ENCODE results near the gene MLIP. TPM values are rescaled to one million over a fixed set of nuclear protein-coding genes. Genes with fewer than 3 reads are reported as not detected.

The MLIP gene
- total RNA-seq, 2 experiments from 2014 or later = not detected

DNA sequence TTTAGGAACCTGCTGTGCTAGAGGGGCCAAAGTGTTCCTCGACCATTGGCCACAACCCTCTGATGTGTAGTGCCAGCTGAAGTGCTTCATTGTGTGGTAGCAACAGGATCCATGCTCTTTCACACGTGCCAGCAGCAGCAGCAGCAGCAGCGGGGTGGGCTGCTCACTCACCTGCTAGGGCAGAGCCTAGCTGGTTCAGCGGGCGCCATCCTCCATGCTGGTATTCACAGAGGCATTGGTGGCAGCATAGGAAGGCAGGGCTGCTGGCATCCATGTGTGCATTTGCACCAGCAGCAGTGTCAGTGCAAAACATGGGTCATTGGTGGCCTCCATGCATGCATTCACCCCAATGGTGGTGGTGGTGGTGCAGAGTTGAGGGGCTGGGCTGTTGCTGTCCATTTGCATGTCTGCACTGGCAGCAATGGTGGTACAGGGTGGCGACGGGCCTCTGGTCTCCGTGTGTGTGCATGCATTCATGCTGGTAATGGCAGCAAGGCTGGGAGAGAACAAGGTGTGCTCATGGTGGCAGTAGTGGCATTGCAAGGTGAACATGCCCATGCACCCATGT lies 183.8 kb downstream of the MLIP start:
- CTCF ChIA-PET = no interaction called here
- no peaks in the 10 kb centered on the region for H3K4me1 Mint-ChIP-seq
- no peak for DNase-seq
- no peaks in the 10 kb centered on the region for H3K9me3 Mint-ChIP-seq
- POLR2A ChIA-PET = no interaction called here
- H3K27me3 Mint-ChIP-seq = no peaks in the 10 kb centered on the region
- H3K4me3 Mint-ChIP-seq = no peak overlapping the region
- H3K36me3 Mint-ChIP-seq (ENCODE audit: low read depth) = no peaks in the 10 kb centered on the region
- no peak overlapping the region for H3K27ac Mint-ChIP-seq

DNA sequence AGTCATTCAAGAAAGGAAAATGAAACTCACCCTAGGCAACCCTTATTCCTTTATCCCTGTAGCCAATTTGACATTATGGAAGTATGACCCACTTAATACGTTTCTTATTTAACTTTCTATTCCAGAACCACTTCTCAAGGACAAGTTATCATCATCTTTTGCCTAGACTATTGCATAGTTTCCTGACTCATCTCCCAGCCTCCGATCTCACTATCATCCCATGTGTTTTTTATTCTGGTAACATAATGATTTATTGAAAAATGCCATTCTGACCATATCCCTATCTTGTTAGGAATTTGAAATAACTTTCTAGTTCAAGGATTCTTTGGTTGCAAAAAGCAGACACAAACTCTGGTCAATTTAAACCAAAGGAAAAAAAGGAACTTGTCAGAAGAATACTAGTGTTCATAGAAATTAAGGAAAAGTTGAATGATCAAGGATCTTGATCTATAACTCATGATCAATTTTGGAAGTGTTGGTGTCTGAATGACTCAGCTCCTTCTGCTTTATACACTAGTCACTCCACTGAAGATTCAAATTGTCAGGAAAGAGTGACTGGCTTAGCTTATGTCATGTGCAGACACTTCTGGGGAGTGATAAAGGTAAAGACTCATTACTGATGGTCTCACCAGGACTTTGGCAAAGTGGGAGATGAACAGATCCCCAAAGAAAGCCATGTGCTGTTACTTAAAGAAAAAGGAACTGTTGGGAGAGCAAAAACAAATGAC lies 188.5 kb downstream of the MLIP start:
- CTCF ChIA-PET = no interaction called here

DNA sequence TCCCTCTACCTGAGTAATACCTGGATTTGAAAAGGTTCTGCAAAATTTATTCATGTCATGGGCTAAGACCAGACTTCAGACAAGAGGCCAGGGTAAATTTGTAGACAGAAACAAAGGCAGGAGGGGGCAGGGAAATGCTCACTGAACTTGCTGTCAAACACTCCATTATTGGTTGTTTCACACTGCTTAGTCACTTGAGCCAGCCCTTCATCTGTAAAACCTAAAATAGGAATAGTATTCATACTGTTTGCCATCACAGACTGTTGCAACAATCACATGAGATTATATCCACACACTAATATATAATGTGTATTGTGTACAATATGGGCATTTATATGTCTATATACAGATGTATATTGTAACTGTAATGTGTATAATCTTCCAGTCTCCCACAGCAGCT lies 190.5 kb downstream of the MLIP start:
- Mint-ChIP-seq H3K9me3 (no peaks in the 10 kb centered on the region), H3K36me3 (ENCODE audit: low read depth) (no peaks in the 10 kb centered on the region), H3K27me3 (no peaks in the 10 kb centered on the region), H3K4me1 (no peaks in the 10 kb centered on the region), H3K4me3 (no peak overlapping the region), H3K27ac (no peak overlapping the region)
- DNase-seq = no peak
- ChIA-PET POLR2A (no interaction called here), CTCF (interaction anchor here (0.6 kb wide), 1 partner anchor 139 kb away, joined by 3 read pairs; no protein-coding TSS in a partner anchor)

More for the DNA sequence above, 188.5 kb downstream of the MLIP start:
- H3K36me3 Mint-ChIP-seq (ENCODE audit: low read depth) = no peaks in the 10 kb centered on the region
- H3K4me1 Mint-ChIP-seq = no peaks in the 10 kb centered on the region
- POLR2A ChIA-PET = no interaction called here
- H3K4me3 Mint-ChIP-seq = no peak overlapping the region
- H3K27me3 Mint-ChIP-seq = no peaks in the 10 kb centered on the region
- DNase-seq = no peak
- no peak overlapping the region for H3K27ac Mint-ChIP-seq
- no peaks in the 10 kb centered on the region for H3K9me3 Mint-ChIP-seq

DNA sequence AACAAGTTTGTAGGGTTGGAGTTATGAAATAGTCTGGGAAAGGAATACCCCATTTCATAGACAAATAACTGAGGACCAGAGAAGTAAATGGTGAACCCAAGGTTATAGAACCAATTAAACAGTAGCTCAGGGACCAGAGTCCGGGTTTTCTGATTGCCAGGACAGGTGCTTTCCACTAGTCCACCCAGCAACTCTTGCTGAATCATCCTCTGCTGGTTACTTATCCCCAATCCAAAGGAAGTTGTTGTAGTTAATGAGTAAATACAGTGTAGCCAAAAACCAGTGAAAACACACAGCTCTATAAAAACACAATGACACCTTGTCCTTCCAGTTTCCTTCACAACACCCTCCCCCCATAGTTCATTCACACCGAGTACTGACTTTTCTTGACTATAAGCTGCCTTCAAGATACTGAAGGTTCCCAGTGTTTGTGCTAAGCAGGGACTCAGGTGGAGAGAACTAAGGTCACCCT lies 196.2 kb downstream of the MLIP start:
- no peaks in the 10 kb centered on the region for H3K9me3 Mint-ChIP-seq
- H3K27me3 Mint-ChIP-seq = no peaks in the 10 kb centered on the region
- H3K27ac Mint-ChIP-seq = no peak overlapping the region
- H3K4me3 Mint-ChIP-seq = no peak overlapping the region
- ChIA-PET POLR2A (no interaction called here), CTCF (no interaction called here)
- DNase-seq = no peak
- no peaks in the 10 kb centered on the region for H3K36me3 Mint-ChIP-seq (ENCODE audit: low read depth)
- H3K4me1 Mint-ChIP-seq = no peaks in the 10 kb centered on the region

DNA sequence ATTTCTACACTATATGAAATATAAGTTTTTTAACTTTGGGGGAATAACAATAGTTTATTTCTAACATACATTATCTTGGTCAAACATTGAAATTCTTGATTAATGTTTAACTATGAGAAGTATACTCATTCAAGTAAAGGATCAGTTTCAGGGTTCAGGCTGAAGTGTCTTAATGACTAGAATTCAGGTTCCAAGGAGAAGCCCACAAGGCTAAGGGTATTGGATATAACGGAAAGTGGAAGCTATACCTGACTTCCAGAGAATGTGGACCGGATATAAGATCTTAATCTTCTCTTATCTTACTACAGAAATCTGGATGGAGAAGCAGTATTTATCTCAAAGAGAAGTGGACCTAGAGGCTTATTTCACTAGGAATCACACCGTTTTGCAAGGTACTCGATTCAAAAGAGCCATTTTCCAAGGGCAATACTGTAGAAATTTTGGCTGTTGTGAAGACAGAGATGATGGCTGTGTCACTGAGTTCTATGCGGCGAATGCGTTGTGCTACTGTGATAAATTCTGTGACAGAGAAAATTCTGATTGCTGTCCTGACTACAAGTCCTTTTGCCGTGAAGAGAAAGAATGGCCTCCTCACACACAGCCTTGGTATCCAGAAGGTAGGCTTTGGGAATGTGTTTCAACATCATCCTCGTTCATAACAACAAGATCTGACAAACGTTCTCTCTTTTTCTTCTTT lies 197.2 kb downstream of the MLIP start, which contains the start of gene TINAG:
TINAG (plus strand) TSS at position 153 of the 697 bp plus-strand sequence; CDS start at position 263, 110 bp downstream.
- ChIA-PET POLR2A (no interaction called here), CTCF (no interaction called here)
- H3K4me1 Mint-ChIP-seq = no peaks in the 10 kb centered on the region
- H3K4me3 Mint-ChIP-seq = no peak within 1 kb of the TSS
- H3K27me3 Mint-ChIP-seq = no peaks in the 10 kb centered on the region
- H3K36me3 Mint-ChIP-seq (ENCODE audit: low read depth) = no peaks in the 10 kb centered on the region
- DNase-seq = no peak
- H3K27ac Mint-ChIP-seq = no peak within 1 kb of the TSS
- H3K9me3 Mint-ChIP-seq = no peaks in the 10 kb centered on the region

DNA sequence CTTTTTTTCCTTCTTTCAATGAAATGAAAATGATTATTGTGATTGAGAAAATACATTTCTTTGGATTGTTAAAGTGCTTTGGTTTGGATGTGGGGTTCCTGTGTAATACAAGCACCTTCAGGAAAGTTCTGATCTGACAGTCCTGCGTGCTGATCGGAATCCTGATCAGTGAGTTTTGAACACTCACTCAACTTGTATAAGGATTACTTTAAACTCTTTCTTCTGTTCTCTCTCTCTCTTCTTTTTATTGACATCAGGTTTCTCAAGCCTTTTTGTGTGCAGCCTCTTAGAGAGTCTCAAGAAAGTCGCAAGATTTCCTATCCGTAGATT lies 197.7 kb downstream of the MLIP start:
- Mint-ChIP-seq H3K4me1 (no peaks in the 10 kb centered on the region), H3K9me3 (no peaks in the 10 kb centered on the region), H3K27me3 (no peaks in the 10 kb centered on the region), H3K36me3 (ENCODE audit: low read depth) (no peaks in the 10 kb centered on the region), H3K4me3 (no peak overlapping the region), H3K27ac (no peak overlapping the region)
- POLR2A ChIA-PET = no interaction called here
- CTCF ChIA-PET = no interaction called here
- DNase-seq = no peak

DNA sequence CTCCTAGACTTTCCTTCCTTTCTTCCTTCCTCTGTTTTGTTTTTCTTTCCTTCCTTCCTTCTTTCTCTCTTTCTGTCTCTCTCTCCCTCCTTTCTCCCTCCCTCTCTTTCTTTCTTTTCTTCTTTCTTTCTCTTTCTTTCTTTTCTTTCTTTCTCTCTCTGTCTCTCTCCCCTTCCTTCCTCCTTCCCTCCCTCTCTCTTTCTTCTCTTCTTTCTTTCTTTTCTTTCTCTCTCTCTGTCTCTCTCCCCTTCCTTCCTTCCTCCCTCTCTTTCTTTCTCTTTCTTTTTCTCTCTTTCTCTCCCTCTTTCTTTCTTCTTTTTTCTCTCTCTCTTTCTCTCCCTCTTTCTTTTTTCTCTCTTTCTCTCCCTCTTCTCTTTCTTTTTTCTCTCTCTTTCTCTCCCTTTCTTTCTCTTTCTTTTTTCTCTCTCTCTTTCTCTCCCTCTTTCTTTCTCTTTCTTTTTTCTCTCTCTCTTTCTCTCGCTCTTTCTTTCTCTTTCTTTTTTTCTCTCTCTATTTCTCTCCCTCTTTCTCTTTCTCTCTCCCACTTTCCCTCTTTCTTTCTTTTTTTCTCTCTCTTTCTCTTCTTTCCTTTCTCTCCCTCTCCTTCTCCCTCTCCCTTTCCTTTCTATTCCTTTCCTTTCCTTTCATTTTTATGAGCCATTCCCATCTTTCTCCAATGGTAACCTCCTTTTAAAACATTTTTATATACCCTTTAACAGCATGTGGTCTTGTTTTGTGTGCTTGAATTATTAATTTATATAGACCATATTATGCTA lies 199.3 kb downstream of the MLIP start:
- H3K36me3 Mint-ChIP-seq (ENCODE audit: low read depth) = no peaks in the 10 kb centered on the region
- no peaks in the 10 kb centered on the region for H3K4me1 Mint-ChIP-seq
- CTCF ChIA-PET = no interaction called here
- no peaks in the 10 kb centered on the region for H3K27me3 Mint-ChIP-seq
- H3K27ac Mint-ChIP-seq = no peak overlapping the region
- H3K9me3 Mint-ChIP-seq = no peaks in the 10 kb centered on the region
- no peak for DNase-seq
- no peak overlapping the region for H3K4me3 Mint-ChIP-seq
- POLR2A ChIA-PET = no interaction called here

DNA sequence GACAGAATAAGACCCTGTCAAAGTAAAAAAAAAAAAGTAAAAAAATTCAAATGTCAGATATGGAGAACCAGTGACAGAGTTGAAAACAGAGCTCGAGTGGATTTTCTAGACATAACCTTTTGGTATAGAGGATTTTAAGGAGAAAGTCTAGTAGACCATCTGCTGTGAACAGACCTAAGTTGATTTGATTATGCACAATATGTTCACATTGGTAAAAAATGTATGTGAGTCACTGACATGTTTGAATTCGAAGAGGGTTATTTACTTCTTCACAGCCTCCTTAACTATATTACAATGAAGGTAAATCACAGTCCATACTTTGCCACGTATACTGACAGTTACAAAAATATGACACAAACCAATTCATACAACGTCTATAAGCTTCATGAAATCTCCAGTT lies 204.4 kb downstream of the MLIP start:
- Mint-ChIP-seq H3K36me3 (ENCODE audit: low read depth) (no peaks in the 10 kb centered on the region), H3K4me3 (no peak overlapping the region), H3K27ac (no peak overlapping the region), H3K27me3 (no peaks in the 10 kb centered on the region), H3K4me1 (no peaks in the 10 kb centered on the region), H3K9me3 (no peaks in the 10 kb centered on the region)
- ChIA-PET CTCF (no interaction called here), POLR2A (no interaction called here)
- no peak for DNase-seq

Other genes with a start within 250 kb of the MLIP start
- not detected for gene TINAG, start 197.0 kb downstream of the MLIP start, total RNA-seq